Neural progenitor cell (in vitro differentiated cells): ENCODE results near the gene TLE4.

Experiments
- CTCF ChIP-seq: fragments of 200-600 bp; sonication (generic); IDR thresholded peaks from 2 replicates; pipeline ENCODE4 v1.5.1; 2017; ENCODE audit warnings: antibody characterized with exemption, mild to moderate bottlenecking
- EZH2phosphoT487 ChIP-seq: fragments of 200-600 bp; sonication (generic); IDR thresholded peaks from 2 replicates; pipeline ENCODE4 v1.6.1; 2017; ENCODE audit warnings: antibody characterized with exemption

- TF ChIP-seq EZH2phosphoT487 (no peak), CTCF (no peak)
These were observed 59.0 kb downstream of the TLE4 start for GRCh38 chr9:79630521-79631403.
